Astrocyte (in vitro differentiated cells and primary cell): ENCODE data around the gene CNGA3.

Source experiments
- CTCF ChIP-seq: IDR thresholded peaks from 2 replicates; pipeline ENCODE4 v1.5.1; 2011; ENCODE audit warnings: low read depth, mild to moderate bottlenecking, inconsistent platforms, low read length, moderate library complexity; ENCODE audit not compliant: insufficient read depth
- EZH2 ChIP-seq: IDR thresholded peaks from 2 replicates; pipeline ENCODE4 v1.6.1; 2012; ENCODE audit warnings: mild to moderate bottlenecking, low read length, inconsistent platforms; ENCODE audit not compliant: insufficient read depth

GRCh38 chr2:98403878-98404277, 57.6 kb downstream of the CNGA3 start:
- TF ChIP-seq CTCF = no peak
- TF ChIP-seq EZH2 = no peak
